ENCODE data around the gene PRKCE. TPM values are rescaled to one million over a fixed set of nuclear protein-coding genes. Genes with fewer than 3 reads are reported as not detected.

Gene PRKCE
- polyA plus RNA-seq, 2 donors, result 2.6 to 2.9 TPM

GRCh38 chr2:46143429-46144132 is 492.1 kb downstream of the PRKCE start:
- 86 to 89% methylated on average over 9 of the region's 9 CpGs for WGBS, 2 donors
- H3K36me3 ChIP-seq (ENCODE audit: control insufficient read depth in 2 of 2, insufficient read depth in 2 of 2, low read length in 1 of 2), result peaks cover 0 to 2% of the 10 kb centered on the region in 2 donors
- no peaks in the 10 kb centered on the region for H3K9me3 ChIP-seq (ENCODE audit: control insufficient read depth in 2 of 2, insufficient read depth in 1 of 2, low read depth in 1 of 2, low read length in 1 of 2)

GRCh38 chr2:46144133-46144800 is 492.8 kb downstream of the PRKCE start:
- 93 to 94% methylated on average over 6 of the region's 6 CpGs for WGBS, 2 donors
- H3K27ac ChIP-seq (ENCODE audit: low read depth in 2 of 2, low read length in 1 of 2), result no peak overlapping the region
- peaks cover 5 to 7% of the 10 kb centered on the region in 2 donors for H3K4me1 ChIP-seq (ENCODE audit: control insufficient read depth in 2 of 2, insufficient read depth in 2 of 2, low read length in 1 of 2)
- no peak overlapping the region for H3K4me3 ChIP-seq (ENCODE audit: low read depth in 1 of 2, low read length in 2 of 2)
- no peaks in the 10 kb centered on the region for H3K9me3 ChIP-seq (ENCODE audit: control insufficient read depth in 2 of 2, insufficient read depth in 1 of 2, low read depth in 1 of 2, low read length in 1 of 2)
- H3K36me3 ChIP-seq (ENCODE audit: control insufficient read depth in 2 of 2, insufficient read depth in 2 of 2, low read length in 1 of 2), result peaks cover 0 to 2% of the 10 kb centered on the region in 2 donors
- H3K27me3 ChIP-seq (ENCODE audit: control insufficient read depth in 1 of 2, insufficient read depth in 2 of 2, low read length in 2 of 2), result no peaks in the 10 kb centered on the region

More at GRCh38 chr2:46143429-46144132, 492.1 kb downstream of the PRKCE start:
- no peak overlapping the region for H3K27ac ChIP-seq (ENCODE audit: low read depth in 2 of 2, low read length in 1 of 2)
- no peak overlapping the region for H3K4me3 ChIP-seq (ENCODE audit: low read depth in 1 of 2, low read length in 2 of 2)
- H3K27me3 ChIP-seq (ENCODE audit: control insufficient read depth in 1 of 2, insufficient read depth in 2 of 2, low read length in 2 of 2), result no peaks in the 10 kb centered on the region
- H3K4me1 ChIP-seq (ENCODE audit: control insufficient read depth in 2 of 2, insufficient read depth in 2 of 2, low read length in 1 of 2), result peaks cover 5 to 7% of the 10 kb centered on the region in 2 donors

GRCh38 chr2:46145017-46145416 is 493.5 kb downstream of the PRKCE start:
- H3K27ac ChIP-seq (ENCODE audit: low read depth in 2 of 2, low read length in 1 of 2), result no peak overlapping the region
- H3K4me3 ChIP-seq (ENCODE audit: low read depth in 1 of 2, low read length in 2 of 2), result no peak overlapping the region
- H3K4me1 ChIP-seq (ENCODE audit: control insufficient read depth in 2 of 2, insufficient read depth in 2 of 2, low read length in 1 of 2), result peaks cover 5 to 7% of the 10 kb centered on the region in 2 donors
- H3K36me3 ChIP-seq (ENCODE audit: control insufficient read depth in 2 of 2, insufficient read depth in 2 of 2, low read length in 1 of 2), result peaks cover 0 to 2% of the 10 kb centered on the region in 2 donors
- H3K27me3 ChIP-seq (ENCODE audit: control insufficient read depth in 1 of 2, insufficient read depth in 2 of 2, low read length in 2 of 2), result no peaks in the 10 kb centered on the region
- 93 to 94% methylated on average over 5 of the region's 5 CpGs for WGBS, 2 donors
- H3K9me3 ChIP-seq (ENCODE audit: control insufficient read depth in 2 of 2, insufficient read depth in 1 of 2, low read depth in 1 of 2, low read length in 1 of 2), result no peaks in the 10 kb centered on the region

GRCh38 chr2:46145840-46146239 is 494.4 kb downstream of the PRKCE start:
- H3K27me3 ChIP-seq (ENCODE audit: control insufficient read depth in 1 of 2, insufficient read depth in 2 of 2, low read length in 2 of 2), result no peaks in the 10 kb centered on the region
- H3K27ac ChIP-seq (ENCODE audit: low read depth in 2 of 2, low read length in 1 of 2), result no peak overlapping the region
- H3K36me3 ChIP-seq (ENCODE audit: control insufficient read depth in 2 of 2, insufficient read depth in 2 of 2, low read length in 1 of 2), result peaks cover 0 to 2% of the 10 kb centered on the region in 2 donors
- H3K4me3 ChIP-seq (ENCODE audit: low read depth in 1 of 2, low read length in 2 of 2), result no peak overlapping the region
- H3K4me1 ChIP-seq (ENCODE audit: control insufficient read depth in 2 of 2, insufficient read depth in 2 of 2, low read length in 1 of 2), result peaks cover 5 to 9% of the 10 kb centered on the region in 2 donors
- H3K9me3 ChIP-seq (ENCODE audit: control insufficient read depth in 2 of 2, insufficient read depth in 1 of 2, low read depth in 1 of 2, low read length in 1 of 2), result no peaks in the 10 kb centered on the region

- peaks cover 0 to 2% of the 10 kb centered on the region in 2 donors for H3K36me3 ChIP-seq (ENCODE audit: control insufficient read depth in 2 of 2, insufficient read depth in 2 of 2, low read length in 1 of 2)
- no peaks in the 10 kb centered on the region for H3K9me3 ChIP-seq (ENCODE audit: control insufficient read depth in 2 of 2, insufficient read depth in 1 of 2, low read depth in 1 of 2, low read length in 1 of 2)
- H3K27me3 ChIP-seq (ENCODE audit: control insufficient read depth in 1 of 2, insufficient read depth in 2 of 2, low read length in 2 of 2), result no peaks in the 10 kb centered on the region
- H3K4me1 ChIP-seq (ENCODE audit: control insufficient read depth in 2 of 2, insufficient read depth in 2 of 2, low read length in 1 of 2), result peaks cover 2 to 14% of the 10 kb centered on the region in 2 donors
- WGBS, 2 donors, result 70 to 73% methylated on average over 4 of the region's 4 CpGs
- H3K27ac ChIP-seq (ENCODE audit: low read depth in 2 of 2, low read length in 1 of 2), result no peak overlapping the region
- no peak overlapping the region for H3K4me3 ChIP-seq (ENCODE audit: low read depth in 1 of 2, low read length in 2 of 2)
Observed at GRCh38 chr2:46146866-46147502, 495.5 kb downstream of the PRKCE start.

GRCh38 chr2:46147626-46148368 is 496.3 kb downstream of the PRKCE start:
- H3K9me3 ChIP-seq (ENCODE audit: control insufficient read depth in 2 of 2, insufficient read depth in 1 of 2, low read depth in 1 of 2, low read length in 1 of 2), result no peaks in the 10 kb centered on the region
- H3K4me1 ChIP-seq (ENCODE audit: control insufficient read depth in 2 of 2, insufficient read depth in 2 of 2, low read length in 1 of 2), result peaks cover 2 to 11% of the 10 kb centered on the region in 2 donors
- no peak overlapping the region for H3K4me3 ChIP-seq (ENCODE audit: low read depth in 1 of 2, low read length in 2 of 2)
- 92 to 96% methylated on average over 6 of the region's 6 CpGs for WGBS, 2 donors
- H3K36me3 ChIP-seq (ENCODE audit: control insufficient read depth in 2 of 2, insufficient read depth in 2 of 2, low read length in 1 of 2), result peaks cover 0 to 2% of the 10 kb centered on the region in 2 donors
- no peak overlapping the region for H3K27ac ChIP-seq (ENCODE audit: low read depth in 2 of 2, low read length in 1 of 2)
- no peaks in the 10 kb centered on the region for H3K27me3 ChIP-seq (ENCODE audit: control insufficient read depth in 1 of 2, insufficient read depth in 2 of 2, low read length in 2 of 2)

GRCh38 chr2:46148369-46148736 is 496.9 kb downstream of the PRKCE start:
- H3K9me3 ChIP-seq (ENCODE audit: control insufficient read depth in 2 of 2, insufficient read depth in 1 of 2, low read depth in 1 of 2, low read length in 1 of 2), result no peaks in the 10 kb centered on the region
- 85 to 94% methylated on average over 2 of the region's 2 CpGs for WGBS, 2 donors
- no peak overlapping the region for H3K27ac ChIP-seq (ENCODE audit: low read depth in 2 of 2, low read length in 1 of 2)
- H3K4me3 ChIP-seq (ENCODE audit: low read depth in 1 of 2, low read length in 2 of 2), result no peak overlapping the region
- no peaks in the 10 kb centered on the region for H3K27me3 ChIP-seq (ENCODE audit: control insufficient read depth in 1 of 2, insufficient read depth in 2 of 2, low read length in 2 of 2)
- peaks cover 2 to 7% of the 10 kb centered on the region in 2 donors for H3K4me1 ChIP-seq (ENCODE audit: control insufficient read depth in 2 of 2, insufficient read depth in 2 of 2, low read length in 1 of 2)
- H3K36me3 ChIP-seq (ENCODE audit: control insufficient read depth in 2 of 2, insufficient read depth in 2 of 2, low read length in 1 of 2), result peaks cover 0 to 2% of the 10 kb centered on the region in 2 donors

- WGBS, 2 donors, result 86 to 93% methylated on average over 3 of the region's 3 CpGs
- H3K27ac ChIP-seq (ENCODE audit: low read depth in 2 of 2, low read length in 1 of 2), result peak overlapping the region in 1 of 2 donors; percentile 22
- no peaks in the 10 kb centered on the region for H3K36me3 ChIP-seq (ENCODE audit: control insufficient read depth in 2 of 2, insufficient read depth in 2 of 2, low read length in 1 of 2)
Observed at GRCh38 chr2:46150445-46150955, 499.0 kb downstream of the PRKCE start.

GRCh38 chr2:46151577-46151976 is 500.1 kb downstream of the PRKCE start:
- H3K9me3 ChIP-seq (ENCODE audit: control insufficient read depth in 2 of 2, insufficient read depth in 1 of 2, low read depth in 1 of 2, low read length in 1 of 2), result no peaks in the 10 kb centered on the region
- no peak overlapping the region for H3K27ac ChIP-seq (ENCODE audit: low read depth in 2 of 2, low read length in 1 of 2)
- peaks cover 0 to 7% of the 10 kb centered on the region in 2 donors for H3K4me1 ChIP-seq (ENCODE audit: control insufficient read depth in 2 of 2, insufficient read depth in 2 of 2, low read length in 1 of 2)
- H3K27me3 ChIP-seq (ENCODE audit: control insufficient read depth in 1 of 2, insufficient read depth in 2 of 2, low read length in 2 of 2), result no peaks in the 10 kb centered on the region
- no peaks in the 10 kb centered on the region for H3K36me3 ChIP-seq (ENCODE audit: control insufficient read depth in 2 of 2, insufficient read depth in 2 of 2, low read length in 1 of 2)
- no peak overlapping the region for H3K4me3 ChIP-seq (ENCODE audit: low read depth in 1 of 2, low read length in 2 of 2)
- 67 to 73% methylated on average over 4 of the region's 4 CpGs for WGBS, 2 donors

More at GRCh38 chr2:46150445-46150955, 499.0 kb downstream of the PRKCE start:
- Histone ChIP-seq H3K9me3 (ENCODE audit: control insufficient read depth in 2 of 2, insufficient read depth in 1 of 2, low read depth in 1 of 2, low read length in 1 of 2) (no peaks in the 10 kb centered on the region), H3K4me3 (ENCODE audit: low read depth in 1 of 2, low read length in 2 of 2) (no peak overlapping the region), H3K4me1 (ENCODE audit: control insufficient read depth in 2 of 2, insufficient read depth in 2 of 2, low read length in 1 of 2) (peaks cover 0 to 7% of the 10 kb centered on the region in 2 donors), H3K27me3 (ENCODE audit: control insufficient read depth in 1 of 2, insufficient read depth in 2 of 2, low read length in 2 of 2) (no peaks in the 10 kb centered on the region)

Data from esophagus (tissue), 2 donors.